Panc1 (cell line): ENCODE results near the gene FIGN. TPM values are rescaled to one million over a fixed set of nuclear protein-coding genes. Genes with fewer than 3 reads are reported as not detected.

Source experiments
- ATAC-seq: fragments of 200-7000 bp; cut with Tn5 transposase; 2 replicates; pipeline ENCODE4 v1.9.1; 2020; ENCODE audit warnings: mild to moderate bottlenecking, moderate library complexity
- BruUV-seq: library from RNA; stranded (reverse); fragments of 400-500 nt; replicated peaks from 2 replicates; lab custom pipeline; 2021; lab: Mats Ljungman, UMichigan
- CTCF ChIA-PET: fragments of 300-600 bp; sonication (Branson Sonifier 250); formaldehyde crosslinking; loops from one replicate; lab custom pipeline; 2022; ENCODE audit warnings: antibody characterized with exemption; lab: Charles Lee
- POLR2A ChIA-PET: fragments of 300-600 bp; sonication (Branson Sonifier 250); formaldehyde crosslinking; loops from one replicate; lab custom pipeline; 2022; ENCODE audit warnings: antibody characterized with exemption; lab: Charles Lee
- DNase-seq: peaks from one replicate; pipeline ENCODE4 v3.0.0-alpha.2; 2010; ENCODE audit warnings: low read depth, low spot score
- H3K27ac ChIP-seq: 2 replicates; pipeline ENCODE4 v1.5.1; 2011; ENCODE audit warnings: mild to moderate bottlenecking, low read length, inconsistent platforms
- H3K27me3 ChIP-seq: fragments of 200-500 bp; sonication (Bioruptor generic); 2 replicates; pipeline ENCODE4 v1.6.0; 2014; ENCODE audit warnings: low read length, inconsistent platforms; ENCODE audit not compliant: control insufficient read depth, insufficient read depth
- H3K36me3 ChIP-seq: fragments of 200-500 bp; sonication (Bioruptor generic); 2 replicates; pipeline ENCODE4 v1.5.1; 2014; ENCODE audit warnings: inconsistent platforms, mild to moderate bottlenecking, low read length, moderate library complexity; ENCODE audit not compliant: control insufficient read depth, insufficient read depth
- H3K4me1 ChIP-seq: 2 replicates; pipeline ENCODE4 v1.5.1; 2011; ENCODE audit warnings: inconsistent platforms, mild to moderate bottlenecking, low read length, moderate library complexity; ENCODE audit not compliant: control insufficient read depth, insufficient read depth
- H3K4me3 ChIP-seq, 2 experiments: 2 replicates each; pipeline ENCODE4 v1.5.1; 2011 to 2012; ENCODE audit warnings: low read depth in 2 of 2, low read length in 2 of 2, mild to moderate bottlenecking in 2 of 2, inconsistent platforms in 1 of 2, moderate library complexity in 1 of 2
- H3K9me3 ChIP-seq: fragments of 200-500 bp; sonication (Bioruptor generic); 2 replicates; pipeline ENCODE4 v1.5.1; 2014; ENCODE audit warnings: low read depth, mild to moderate bottlenecking, inconsistent platforms, low read length, moderate library complexity; ENCODE audit not compliant: control insufficient read depth, insufficient read depth
- POLR2AphosphoS5 ChIP-seq: IDR thresholded peaks from 2 replicates; pipeline ENCODE4 v1.6.1; 2012; ENCODE audit warnings: mild to moderate bottlenecking, low read depth, low read length, moderate library complexity
- REST ChIP-seq, 2 experiments: IDR thresholded peaks; 2 replicates each; pipeline ENCODE4 v1.6.1; 2011 to 2012; ENCODE audit warnings: low read depth in 2 of 2, control low read depth in 1 of 2, low read length in 1 of 2, mild to moderate bottlenecking in 1 of 2, moderate library complexity in 1 of 2; ENCODE audit not compliant: insufficient read depth in 1 of 2
- SIN3A ChIP-seq: IDR thresholded peaks from 2 replicates; pipeline ENCODE4 v1.6.1; 2012; ENCODE audit warnings: low read depth, mild to moderate bottlenecking, low read length, moderate library complexity, borderline replicate concordance; ENCODE audit not compliant: insufficient read depth
- TCF7L2 ChIP-seq: IDR thresholded peaks from 2 replicates; pipeline ENCODE4 v1.6.1; 2011; ENCODE audit warnings: mild to moderate bottlenecking, low read depth, low read length, inconsistent platforms
- in situ Hi-C: cut with HindIII; loops from 2 replicates; pipeline ENCODE4 v1.10.0; 2016; ENCODE audit warnings: low sequenced_read_pairs, low pct_unique_long_range_greater_than_20kb
- intact Hi-C: fragments of 100-400 bp; cut with micrococcal nuclease; formaldehyde crosslinking; loops from one replicate; pipeline ENCODE4 v1.10.0; 2022; ENCODE audit not compliant: unreplicated experiment
- total RNA-seq: library from RNA; stranded (reverse); gene quantifications from one replicate; pipeline ENCODE4 v1.2.1, GENCODE V29; 2021; ENCODE audit not compliant: unreplicated experiment
- TF ChIP-seq, protein P1 (sequence below): fragments of 450-650 bp; IDR thresholded peaks from 2 replicates; pipeline ENCODE4 v1.5.1; 2017; ENCODE audit warnings: mild to moderate bottlenecking

Gene FIGN
- total RNA-seq, 1 experiment from 2014 or later: 19.5 TPM

DNA sequence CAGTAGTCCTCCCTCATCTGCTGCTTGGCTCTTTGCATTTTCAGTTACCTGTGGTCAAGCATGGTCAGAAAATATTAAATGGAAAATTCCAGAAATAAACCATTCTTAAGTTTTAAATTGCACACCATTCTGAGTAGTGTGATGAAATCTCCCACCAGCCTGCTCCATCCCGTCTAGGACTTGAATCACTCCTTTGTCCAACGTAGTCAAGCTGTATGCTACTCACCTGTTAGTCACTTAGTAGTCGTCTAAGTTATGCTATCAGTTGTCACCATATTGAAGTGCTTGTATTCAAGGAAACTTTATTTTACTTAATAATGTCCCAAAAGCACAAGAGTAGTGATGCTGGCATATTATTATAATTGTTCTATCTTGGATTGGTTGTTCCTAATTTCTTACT lies 172.5 kb downstream of the FIGN start:
- TF ChIP-seq, protein P1, sequence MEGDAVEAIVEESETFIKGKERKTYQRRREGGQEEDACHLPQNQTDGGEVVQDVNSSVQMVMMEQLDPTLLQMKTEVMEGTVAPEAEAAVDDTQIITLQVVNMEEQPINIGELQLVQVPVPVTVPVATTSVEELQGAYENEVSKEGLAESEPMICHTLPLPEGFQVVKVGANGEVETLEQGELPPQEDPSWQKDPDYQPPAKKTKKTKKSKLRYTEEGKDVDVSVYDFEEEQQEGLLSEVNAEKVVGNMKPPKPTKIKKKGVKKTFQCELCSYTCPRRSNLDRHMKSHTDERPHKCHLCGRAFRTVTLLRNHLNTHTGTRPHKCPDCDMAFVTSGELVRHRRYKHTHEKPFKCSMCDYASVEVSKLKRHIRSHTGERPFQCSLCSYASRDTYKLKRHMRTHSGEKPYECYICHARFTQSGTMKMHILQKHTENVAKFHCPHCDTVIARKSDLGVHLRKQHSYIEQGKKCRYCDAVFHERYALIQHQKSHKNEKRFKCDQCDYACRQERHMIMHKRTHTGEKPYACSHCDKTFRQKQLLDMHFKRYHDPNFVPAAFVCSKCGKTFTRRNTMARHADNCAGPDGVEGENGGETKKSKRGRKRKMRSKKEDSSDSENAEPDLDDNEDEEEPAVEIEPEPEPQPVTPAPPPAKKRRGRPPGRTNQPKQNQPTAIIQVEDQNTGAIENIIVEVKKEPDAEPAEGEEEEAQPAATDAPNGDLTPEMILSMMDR: no peak
- no peak for TF ChIP-seq REST (IDR thresholded peaks at IDR 0.05; ENCODE audit: insufficient read depth in 1 of 2, low read depth in 2 of 2, low read length in 1 of 2)
- TF ChIP-seq SIN3A: no peak
- no peak for TF ChIP-seq TCF7L2
- no peak for TF ChIP-seq POLR2AphosphoS5
- DNase-seq (no peak), ATAC-seq (no peak)
- H3K9me3 ChIP-seq: no peaks in the 10 kb centered on the region
- ChIA-PET CTCF (no interaction called here), POLR2A (no interaction called here)
- no peaks in the 10 kb centered on the region for H3K4me1 ChIP-seq
- H3K36me3 ChIP-seq: no peaks in the 10 kb centered on the region
- H3K27me3 ChIP-seq: no peaks in the 10 kb centered on the region
- no peak overlapping the region for H3K4me3 ChIP-seq
- no TSS peak for BruUV-seq
- in situ Hi-C loops: no loop called here
- intact Hi-C loops: no loop called here
- no peak overlapping the region for H3K27ac ChIP-seq

DNA sequence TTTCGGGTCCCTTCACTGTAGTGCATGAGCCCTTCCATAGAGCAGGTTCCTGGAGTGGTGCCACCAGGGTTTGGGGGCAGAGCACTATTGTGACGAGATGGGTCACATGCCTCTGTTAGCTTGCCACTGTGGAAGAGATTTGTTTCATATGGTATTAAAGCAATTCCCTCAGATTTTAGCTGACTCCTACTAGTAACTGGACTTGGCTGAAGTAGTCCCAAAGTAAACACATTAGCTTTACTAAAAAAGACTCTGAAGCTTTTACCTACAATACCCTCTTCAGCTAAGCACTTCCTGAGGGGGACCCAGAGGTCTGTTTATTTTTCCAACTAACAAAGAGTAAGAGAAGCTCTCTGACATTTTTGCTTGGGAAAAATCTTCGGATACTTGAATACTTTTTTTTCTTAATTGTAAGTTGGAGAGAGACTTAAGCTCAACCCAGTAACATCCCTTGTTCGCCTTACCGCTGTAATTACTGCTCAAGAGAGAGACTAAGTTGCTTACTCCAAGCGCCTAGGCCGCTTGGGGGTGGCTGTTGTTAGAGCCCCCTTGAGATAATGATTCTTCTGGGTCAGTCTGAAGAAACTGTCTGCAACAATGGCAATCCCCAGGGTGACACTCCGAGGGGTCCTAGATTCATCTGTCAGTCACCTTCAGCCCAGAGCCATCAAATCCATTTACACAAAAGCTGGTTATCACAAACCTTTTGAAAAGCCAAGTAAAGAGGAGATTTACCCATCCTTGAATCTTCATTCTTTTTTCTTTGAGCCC lies 177.4 kb downstream of the FIGN start:
- no peaks in the 10 kb centered on the region for H3K27me3 ChIP-seq
- in situ Hi-C loops (no loop called here), intact Hi-C loops (no loop called here)
- ATAC-seq: no peak
- BruUV-seq: no TSS peak
- H3K36me3 ChIP-seq: no peaks in the 10 kb centered on the region
- H3K27ac ChIP-seq: no peak overlapping the region
- no peak for DNase-seq
- H3K4me1 ChIP-seq: no peaks in the 10 kb centered on the region
- TF ChIP-seq, protein P1: no peak
- no peak for TF ChIP-seq TCF7L2
- no peak overlapping the region for H3K4me3 ChIP-seq
- POLR2A ChIA-PET: no interaction called here
- H3K9me3 ChIP-seq: no peaks in the 10 kb centered on the region
- CTCF ChIA-PET: no interaction called here
